Ammon's horn (tissue), 1 donor: ENCODE data around the gene BDNF.

Experiments
- DNase-seq: peaks from one replicate; pipeline ENCODE4 v3.0.0-alpha.2; 2016; ENCODE audit warnings: low spot score

BDNF gene

DNA sequence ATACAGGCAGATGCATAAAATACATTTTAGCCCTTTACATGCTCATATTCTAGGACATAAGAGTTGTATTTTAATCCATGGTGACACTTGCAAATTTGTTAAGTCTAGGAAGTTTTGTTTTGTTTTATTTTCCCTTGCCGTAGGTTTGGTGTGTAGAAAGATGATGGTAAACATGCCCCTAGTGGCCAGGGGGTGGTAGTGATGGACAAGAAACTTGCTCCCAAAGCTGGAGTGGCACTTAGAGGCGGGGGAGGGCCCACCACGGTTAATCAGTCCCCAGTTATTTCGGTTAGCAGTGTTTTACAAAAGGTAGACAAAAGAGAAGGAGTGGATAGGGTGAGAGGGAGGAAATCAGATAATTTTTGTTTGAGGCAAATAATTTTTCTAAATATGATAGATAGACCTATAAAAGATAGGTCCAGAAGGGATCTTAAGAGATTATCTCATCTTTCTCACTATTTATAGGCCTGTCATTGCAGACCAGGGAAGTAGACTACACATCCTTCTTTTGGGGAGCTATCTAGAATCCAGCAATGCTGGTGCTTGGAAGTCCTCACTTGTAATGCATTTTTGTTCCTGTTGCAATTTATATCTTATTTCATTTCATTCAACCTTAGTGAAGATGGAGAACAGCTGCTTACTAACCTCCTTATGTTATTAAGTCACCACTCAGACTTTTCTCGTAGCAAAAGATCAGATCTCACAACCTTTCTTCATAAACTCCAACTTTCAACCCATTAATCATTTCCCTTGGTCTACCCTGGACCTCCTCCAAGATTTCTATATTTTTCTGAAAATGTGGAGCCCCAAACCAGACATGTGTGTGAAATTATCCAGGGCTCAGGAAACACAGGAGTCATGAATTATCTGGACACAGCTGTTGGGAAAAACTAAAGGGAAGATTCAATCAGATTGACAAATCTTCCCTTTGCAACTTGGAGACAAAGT, 5.9 kb upstream of the BDNF start:
- DNase-seq, result no peak

DNA sequence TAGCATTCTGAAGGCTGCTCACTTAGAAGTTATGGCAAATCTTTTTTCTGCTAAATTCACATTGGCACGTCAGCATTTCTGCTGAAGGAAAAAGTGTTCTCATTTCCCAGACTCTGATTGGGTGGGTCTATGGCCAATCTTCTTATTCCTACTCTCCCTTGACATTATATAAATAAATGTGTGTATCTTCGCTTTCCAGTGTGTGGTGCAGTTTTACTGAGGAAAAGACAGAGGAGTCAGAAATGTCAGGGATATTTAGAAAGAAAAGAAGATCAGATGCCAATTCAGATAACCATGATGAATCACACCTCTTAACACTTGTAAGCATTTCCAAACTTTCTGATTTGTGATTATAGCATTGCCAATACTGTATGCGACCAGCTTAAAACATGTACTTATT, 3.2 kb upstream of the BDNF start:
- no peak for DNase-seq

DNA sequence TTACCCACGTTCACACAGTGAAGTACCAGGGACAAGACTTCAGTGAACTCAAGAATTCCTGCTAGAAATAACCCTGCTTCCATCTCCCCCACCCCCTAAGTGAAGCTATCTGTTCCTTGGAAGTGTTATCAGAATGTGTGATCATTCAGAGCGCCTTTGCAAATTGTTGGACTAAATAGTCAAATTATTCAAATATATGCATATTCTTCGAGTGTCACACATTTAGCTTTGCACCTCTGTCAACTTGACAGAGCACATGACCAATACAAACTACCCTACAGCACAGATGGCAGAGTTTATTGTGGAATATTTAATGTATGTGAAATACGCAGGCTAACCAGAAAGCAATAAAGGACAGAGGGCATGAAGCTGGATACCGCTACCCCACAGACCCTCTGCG, 2.6 kb upstream of the BDNF start:
- DNase-seq, result no peak

DNA sequence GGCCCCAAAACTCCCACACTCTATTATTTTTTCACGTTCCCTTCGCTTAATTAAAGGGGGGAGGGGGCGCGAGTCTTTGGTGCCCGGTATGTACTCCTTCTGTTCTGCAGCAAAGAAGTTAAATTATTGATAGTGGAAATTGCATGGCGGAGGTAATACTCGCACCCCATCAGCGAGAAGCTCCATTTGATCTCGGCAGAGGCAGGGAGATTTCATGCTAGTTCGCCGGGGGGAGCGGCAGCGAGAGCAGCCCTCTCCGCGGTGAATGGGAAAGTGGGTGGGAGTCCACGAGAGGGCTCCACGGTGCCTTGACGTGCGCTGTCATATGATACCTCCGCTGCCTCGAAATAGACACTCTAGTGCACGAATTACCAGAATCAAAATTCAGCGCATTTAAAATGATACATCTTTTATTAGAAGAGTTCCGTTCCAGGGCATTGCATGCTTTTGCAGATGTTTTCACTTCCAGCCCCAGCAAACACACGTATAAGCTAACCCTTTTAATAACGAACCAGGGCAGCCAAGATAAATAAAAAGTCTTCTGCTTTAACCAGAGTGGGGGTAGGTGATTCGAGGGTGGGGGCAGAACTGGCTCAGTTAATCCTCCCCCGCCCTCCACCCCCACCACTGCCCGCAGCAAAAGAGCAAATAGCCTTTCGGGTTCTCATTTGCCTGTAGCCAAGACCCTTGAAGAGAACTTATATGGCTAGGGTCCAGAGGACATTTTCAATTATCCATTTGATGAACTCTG, 1.3 kb upstream of the BDNF start:
- peak; percentile 73 for DNase-seq

DNA sequence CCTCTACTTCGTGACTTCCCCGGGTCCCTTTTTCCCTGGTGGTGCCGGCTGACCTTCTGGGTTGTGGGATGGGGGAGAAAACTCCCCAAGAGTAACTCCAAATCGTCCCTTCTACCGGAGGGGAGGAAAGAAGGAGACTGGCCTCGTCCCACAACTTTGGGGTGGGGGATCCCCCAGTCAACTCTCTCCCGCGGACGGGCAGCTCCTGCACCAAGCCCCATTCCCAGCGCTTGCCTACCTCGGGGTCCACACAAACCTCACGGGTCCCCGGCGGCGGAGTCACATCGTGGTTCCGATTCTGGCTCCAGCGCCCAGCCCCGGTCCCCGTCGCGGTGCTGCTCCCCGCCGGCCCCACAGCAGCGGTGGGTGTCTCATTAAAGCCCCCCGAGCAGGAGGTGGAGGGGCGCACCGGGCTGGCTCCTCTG, 317 bp downstream of the BDNF start:
- no peak for DNase-seq

DNA sequence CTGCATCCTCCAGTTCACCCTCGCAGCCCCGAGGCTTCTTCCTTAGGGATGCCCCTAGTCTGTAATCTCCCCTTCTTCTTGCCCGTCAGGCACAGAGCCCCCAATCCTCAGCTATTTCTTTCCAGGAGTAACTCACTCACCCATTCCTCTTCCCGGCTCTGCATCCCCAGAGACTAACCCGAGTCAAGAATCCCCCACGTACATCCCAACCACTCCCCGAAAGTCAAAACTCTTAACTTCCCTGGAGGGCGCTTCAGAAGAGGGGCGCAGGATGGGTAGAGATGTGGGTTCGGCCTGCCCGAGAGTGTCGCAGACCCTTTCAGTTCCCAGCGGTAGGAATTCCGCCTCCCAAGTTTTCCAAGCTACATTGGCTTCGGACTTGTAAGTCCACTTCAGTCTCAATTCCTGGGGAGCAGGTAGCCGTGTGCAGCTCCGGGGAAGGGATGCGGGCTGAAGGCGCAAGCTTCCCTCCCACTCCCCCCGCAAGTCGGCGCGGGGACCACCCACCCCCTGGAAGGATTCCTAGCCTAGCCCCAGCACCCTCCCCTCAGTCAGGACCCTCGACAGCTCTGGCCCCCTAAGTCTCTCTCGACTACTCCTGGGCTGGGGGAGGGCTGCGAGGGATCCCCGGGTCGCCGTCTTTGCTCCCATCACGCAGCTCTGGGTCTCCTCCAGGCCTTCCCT, 871 bp downstream of the BDNF start:
- DNase-seq, result no peak

DNA sequence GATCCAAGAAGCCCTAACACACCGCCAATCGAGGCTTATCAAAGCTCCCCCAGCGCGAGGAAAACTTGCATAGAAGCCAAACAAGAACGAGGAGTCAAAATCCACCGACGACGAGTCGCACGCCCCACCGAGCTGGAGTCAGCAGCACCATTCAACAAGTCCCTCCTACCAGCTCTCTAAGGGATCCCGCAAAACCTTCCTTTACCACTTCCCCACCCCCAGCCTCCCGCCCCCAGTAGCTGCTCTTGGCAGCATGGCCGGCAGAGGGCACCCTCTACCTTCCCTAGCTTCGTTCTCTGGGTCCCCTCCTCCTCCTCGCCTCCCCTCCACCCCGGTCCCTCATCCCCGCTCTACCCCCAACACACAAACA, 1.4 kb downstream of the BDNF start:
- peak; percentile 87 for DNase-seq

DNA sequence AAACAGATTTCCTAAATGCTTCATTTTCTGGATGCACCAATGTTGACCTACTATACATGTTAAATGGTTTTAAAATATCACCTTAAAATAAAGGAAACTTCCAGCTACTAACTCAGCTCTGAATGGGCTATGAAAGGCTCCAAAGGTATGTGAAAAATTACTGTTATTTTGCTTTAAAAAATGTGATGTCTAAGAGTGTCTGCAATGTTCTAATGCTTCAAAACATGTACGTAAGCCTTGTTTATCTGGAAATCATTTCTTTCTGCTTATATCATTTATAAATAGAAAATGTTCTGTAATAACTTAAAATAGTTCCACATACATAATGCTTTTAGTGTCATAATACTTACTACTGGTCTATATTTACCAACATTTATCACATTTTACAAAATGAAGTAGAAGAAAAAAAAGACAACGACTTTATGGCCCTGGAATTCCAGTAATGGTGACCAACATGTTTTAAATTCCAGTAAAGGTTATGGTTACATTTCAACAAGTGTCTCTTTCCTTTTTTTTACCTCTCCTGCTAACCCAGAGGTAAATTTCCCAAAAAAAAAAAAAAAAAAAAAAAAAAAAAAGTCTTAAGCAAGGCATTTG, 2.5 kb downstream of the BDNF start:
- DNase-seq, result no peak

DNA sequence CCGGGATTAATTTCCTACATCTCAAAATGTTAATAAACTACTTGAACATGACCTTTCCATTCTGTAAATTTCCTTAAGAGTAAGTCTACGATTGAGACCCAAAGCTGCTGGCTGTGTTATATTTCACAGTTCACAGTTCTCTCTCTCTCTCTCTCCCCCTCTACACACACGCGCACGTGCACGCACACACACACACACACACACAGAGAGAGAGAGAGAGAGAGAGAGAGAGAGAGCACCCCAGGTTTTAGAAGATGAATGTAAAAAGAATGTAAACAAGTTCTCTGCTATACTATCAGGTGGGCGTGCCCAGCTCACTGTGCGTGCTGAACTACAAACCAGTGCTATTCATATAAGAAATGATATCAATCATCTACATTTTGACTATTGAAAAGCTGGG, 3.3 kb downstream of the BDNF start:
- DNase-seq, result no peak

DNA sequence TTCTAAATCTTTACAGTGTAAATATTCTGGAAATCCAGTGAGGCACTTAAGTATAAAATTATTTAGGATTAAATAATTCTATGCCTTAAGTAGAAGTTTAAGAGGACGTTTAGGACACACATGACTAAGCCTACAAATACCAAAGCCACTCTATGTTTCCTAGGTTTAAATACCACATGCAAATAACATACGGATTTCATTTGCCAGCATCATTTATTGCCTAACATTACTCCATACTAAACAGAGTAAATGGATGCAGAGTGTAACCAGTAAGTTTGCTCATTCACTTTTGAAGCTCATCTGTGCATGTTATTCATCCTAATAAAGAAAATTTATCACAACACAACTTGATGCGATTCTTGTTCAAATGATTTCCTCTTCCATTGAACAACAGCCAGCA, 4.1 kb downstream of the BDNF start:
- no peak for DNase-seq

DNA sequence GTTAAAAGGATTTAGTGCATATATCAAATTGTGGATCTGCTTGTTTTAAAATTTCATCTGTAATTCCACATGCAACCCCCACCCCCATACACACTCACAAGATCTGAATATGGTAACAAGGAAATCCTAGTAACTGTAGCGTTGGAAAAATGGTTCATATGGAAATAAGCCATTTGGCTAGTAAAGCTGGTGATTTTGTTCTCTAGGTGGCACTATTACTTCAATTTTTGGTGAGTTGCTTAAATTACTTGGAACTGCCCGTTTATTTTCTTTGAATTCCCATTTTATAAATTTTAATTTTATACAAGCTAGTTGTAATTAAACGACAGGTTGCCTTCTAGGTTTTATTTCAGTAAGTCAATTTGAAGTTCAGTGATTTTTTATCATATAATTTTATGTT, 5.3 kb downstream of the BDNF start:
- DNase-seq, result no peak

DNA sequence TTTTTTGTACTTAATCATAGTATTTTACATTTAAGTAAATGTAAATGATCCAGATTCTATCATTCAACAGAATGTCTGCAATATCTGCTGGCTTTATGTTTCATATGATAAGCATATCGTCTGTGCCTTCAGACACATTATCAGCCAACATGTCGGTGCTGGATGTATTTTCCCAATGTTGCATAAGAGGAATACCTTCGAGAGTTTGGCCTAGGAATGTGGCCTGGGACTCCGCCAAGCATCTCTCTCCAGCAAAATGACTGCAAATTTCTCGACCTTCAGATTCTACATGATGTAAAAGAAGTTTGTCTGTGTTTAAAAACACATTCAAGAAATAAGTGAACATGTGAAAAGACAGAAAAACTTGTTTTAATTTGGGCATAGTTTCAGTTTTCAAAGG, 6.9 kb downstream of the BDNF start:
- no peak for DNase-seq

DNA sequence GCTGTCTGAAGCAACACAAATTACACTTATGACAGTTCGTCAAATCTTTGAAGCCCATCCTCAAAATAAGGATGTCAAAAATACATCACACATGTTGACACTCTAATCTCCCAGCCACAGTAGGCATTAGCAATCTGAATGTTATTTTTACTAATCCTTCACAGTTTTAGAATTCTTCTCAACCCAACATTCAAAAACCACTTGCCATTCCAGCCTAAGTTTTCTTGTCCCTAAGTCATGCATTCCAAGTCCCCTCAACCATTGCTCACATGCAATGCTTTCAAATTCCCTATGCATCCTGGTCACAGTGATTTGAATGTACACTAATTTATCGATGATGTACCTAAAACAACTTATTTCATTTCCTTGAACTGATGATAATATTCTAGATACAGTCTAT, 7.5 kb downstream of the BDNF start:
- no peak for DNase-seq

DNA sequence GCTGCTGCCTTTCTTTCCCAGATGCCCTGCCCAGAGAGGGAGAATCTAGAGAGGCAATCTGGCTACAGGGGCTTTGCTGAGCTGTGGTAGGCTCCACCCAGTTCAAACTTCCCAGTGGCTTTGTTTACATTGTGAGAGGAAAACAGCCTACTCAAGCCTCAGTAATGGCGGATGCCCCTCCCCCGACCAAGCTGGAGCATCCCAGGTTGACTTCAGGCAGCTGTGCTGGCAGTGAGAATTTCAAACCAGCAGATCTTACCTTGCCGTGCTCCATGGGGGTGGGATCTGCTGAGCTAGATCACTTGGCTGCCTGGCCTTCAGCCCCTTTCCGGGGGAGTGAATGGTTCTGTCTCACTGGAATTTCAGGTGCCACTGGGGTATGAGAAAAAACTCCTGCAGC, 12.2 kb downstream of the BDNF start:
- no peak for DNase-seq

DNA sequence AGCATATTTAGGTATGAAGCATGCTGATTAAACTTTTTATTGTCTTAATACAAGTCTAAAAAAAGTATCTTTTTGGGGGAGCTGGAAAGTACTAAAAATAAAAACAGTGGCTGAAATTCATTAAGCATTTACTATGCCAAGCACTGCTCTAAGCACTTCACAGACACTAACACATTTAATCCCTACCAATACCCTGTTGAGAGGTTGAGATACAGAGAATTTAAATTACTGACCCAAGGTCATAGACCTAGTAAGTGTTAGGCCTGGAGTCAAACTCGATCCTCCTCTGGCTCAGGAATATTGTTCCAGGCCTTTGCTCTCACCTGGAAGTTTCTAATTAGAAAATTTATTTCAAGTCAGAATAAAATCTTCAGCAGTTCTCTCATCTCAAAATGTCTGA, 18.6 kb downstream of the BDNF start:
- no peak for DNase-seq

DNA sequence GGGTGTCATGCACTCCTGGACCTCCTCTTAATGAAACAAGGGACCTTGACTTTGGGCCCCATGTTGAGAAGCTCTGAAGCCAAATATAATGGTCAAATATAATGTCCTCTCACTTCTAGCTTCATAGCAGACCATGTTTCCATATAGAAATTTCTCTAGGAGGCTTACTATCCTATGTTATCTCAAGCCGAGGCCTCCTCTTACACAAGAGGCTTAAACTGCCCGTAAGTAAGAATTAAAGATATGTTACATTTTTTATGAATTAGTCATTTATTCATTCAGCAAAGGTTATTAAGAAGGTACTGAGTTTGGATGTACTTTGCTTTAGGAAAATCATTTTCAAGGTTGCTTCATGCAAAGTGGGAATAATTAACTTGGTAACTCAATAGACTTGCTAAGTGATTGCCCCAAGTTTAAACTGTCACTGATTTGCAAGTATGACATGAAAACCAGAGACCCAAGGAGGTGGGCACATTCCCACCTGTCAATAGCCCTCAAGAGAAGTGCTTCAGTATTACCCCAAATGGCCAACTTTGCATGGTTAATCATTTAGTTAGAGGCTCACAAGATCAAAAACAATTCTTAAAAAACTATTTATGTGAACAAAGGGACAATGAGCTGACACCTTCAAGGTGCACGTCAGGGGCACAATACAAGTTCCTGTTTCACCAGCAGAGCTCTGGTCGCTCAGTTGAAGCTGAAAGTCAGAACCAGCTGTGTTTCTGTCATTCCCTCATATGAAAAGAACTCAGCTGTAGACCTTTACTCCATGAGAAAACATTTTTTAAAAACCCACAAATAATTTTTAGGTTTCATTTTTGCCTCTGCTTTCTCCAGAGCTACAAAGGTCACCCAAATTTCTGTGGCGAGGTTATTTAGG, 20.9 kb downstream of the BDNF start:
- DNase-seq, result no peak

DNA sequence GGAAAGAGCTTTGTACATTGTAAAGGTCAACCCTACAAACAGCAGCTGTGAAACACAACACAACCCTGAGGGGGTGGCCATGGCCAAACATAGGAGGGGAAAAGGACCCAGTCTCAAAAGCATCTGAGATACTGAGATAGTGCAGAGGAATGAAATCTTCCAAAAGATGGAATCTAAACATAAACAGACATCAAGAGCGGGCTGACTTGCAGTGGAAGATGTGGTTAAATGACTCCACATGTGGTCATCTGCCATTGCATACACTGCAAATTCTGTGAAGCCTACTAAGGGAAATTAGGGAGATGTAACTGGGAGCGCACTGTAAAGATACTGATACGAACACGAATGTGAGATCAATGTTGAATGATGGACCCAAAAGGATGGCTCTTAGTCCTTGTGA, 22.0 kb downstream of the BDNF start:
- DNase-seq, result no peak

DNA sequence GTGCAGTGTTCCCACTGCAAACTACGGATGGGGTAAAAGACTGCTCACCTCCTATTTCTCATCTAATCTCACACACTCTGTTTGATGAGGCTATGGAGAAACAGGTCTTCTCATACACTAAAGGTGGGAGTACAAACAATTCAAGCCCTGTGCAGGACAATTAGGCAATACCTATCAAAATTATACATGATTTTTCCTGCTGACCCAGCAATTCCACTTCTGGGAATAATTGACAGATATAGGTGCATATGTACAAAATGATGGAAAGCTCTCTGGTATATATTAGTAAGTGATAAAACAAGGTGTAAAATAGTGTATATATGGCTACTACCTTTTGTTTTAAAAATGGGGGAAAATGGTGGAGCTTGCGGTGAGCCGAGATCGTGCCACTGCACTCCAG, 23.1 kb downstream of the BDNF start:
- DNase-seq, result no peak

DNA sequence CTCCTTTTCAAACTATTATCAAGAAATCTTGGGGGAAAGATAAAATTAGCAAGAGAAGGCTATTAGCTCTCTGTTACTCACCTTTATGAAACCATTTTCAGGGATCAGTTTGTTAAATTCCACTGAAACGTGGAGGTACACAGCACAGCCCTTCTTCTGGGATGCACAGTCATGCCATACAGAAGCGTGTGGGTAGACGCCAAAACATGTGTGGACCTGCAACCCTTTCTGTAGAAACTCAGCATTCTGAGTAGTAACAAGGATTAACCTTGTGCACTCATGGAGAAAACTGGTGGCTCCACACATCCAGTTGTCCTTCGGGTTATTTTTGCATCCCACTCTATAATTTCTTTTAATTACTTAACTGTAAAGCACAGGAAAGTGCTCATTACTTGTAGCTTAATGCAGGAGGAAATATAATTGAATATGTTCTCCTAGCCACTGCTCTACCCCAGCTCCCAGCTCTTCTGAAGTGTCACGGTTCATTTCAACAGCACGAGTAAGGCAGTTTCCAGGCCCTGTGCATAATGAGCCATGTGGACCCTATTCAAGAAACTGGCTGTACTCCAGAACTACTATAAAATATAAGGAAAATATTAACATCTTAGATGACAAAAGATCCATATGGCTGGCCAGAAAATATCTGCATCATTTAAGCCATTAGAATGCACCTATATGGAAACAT, 26.1 kb downstream of the BDNF start:
- DNase-seq, result no peak

DNA sequence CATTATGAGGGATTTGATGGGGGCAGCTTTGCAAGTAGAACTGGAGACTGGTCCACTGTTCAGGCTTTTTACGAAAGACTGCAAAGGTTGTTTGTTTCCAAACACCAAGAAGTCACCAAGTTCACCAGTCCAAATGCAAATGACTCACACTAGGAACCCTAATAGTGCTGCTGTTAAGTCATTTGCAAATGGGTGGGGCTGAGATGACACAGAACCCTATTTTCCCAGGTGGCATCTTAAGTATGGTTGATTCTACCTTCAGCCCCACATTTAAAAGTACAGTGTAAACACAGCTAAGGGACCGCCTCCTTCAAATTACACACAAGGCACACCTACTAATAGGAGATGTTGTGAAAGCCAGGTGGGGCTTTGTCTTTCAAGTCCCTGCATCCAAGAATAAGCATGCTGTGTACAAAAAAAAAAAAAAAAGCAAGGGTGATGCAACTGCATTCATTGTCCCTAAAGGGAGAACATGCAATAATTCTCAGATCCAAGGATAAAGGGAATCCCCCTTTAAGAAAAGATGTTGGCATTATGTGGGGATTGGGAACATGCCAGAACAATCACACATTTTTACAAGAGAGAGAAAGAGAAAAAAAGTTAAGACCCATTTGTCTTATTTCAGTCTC, 27.3 kb downstream of the BDNF start:
- DNase-seq, result no peak
